Fibroblast of skin of right biceps (primary cell): Measurements from ENCODE around the gene ZFP92.
A peak's percentile ranks its signal among the peaks of the same experiment; 100 is the strongest.
"Not testable (repeated sequence)": the region's sequence is repeated elsewhere in the genome, so short reads cannot be mapped to it uniquely, and the experiment has no call there.

ENCODE experiments used
- DNase-seq: peaks from one replicate; pipeline ENCODE4 v3.0.0-alpha.2; 2013

Gene ZFP92

GRCh38 chrX:153411255-153411987, at the start of gene ZFP92:
ZFP92 (plus strand) TSS chrX:153411472; CDS start chrX:153418323, 6,851 bp downstream.
- peak; percentile 1 for DNase-seq

- DNase-seq = no peak
Observed at GRCh38 chrX:153361781-153362397, 49.4 kb upstream of the ZFP92 start.

- no peak for DNase-seq
Observed at GRCh38 chrX:153365670-153366069, 45.6 kb upstream of the ZFP92 start.

GRCh38 chrX:153366119-153366518, 45.2 kb upstream of the ZFP92 start:
- no peak for DNase-seq

GRCh38 chrX:153366878-153367538, 44.3 kb upstream of the ZFP92 start:
- no peak for DNase-seq

GRCh38 chrX:153370293-153371055, 40.8 kb upstream of the ZFP92 start:
- DNase-seq = peak; percentile 0

GRCh38 chrX:153371256-153371655, 40.0 kb upstream of the ZFP92 start:
- no peak for DNase-seq

- DNase-seq = no peak
Observed at GRCh38 chrX:153372949-153373348, 38.3 kb upstream of the ZFP92 start.

- no peak for DNase-seq
Observed at GRCh38 chrX:153374426-153374825, 36.8 kb upstream of the ZFP92 start.

GRCh38 chrX:153375571-153375970, 35.7 kb upstream of the ZFP92 start:
- no peak for DNase-seq

- no peak for DNase-seq
Observed at GRCh38 chrX:153377727-153378126, 33.5 kb upstream of the ZFP92 start.

- no peak for DNase-seq
Observed at GRCh38 chrX:153378607-153379006, 32.7 kb upstream of the ZFP92 start.

GRCh38 chrX:153379508-153379907, 31.8 kb upstream of the ZFP92 start:
- no peak for DNase-seq

- DNase-seq = no peak
Observed at GRCh38 chrX:153379971-153380581, 31.2 kb upstream of the ZFP92 start.

GRCh38 chrX:153380691-153381090, 30.6 kb upstream of the ZFP92 start:
- DNase-seq = no peak

GRCh38 chrX:153381684-153382532, 29.4 kb upstream of the ZFP92 start:
- peak; percentile 61 for DNase-seq

- DNase-seq = no peak
Observed at GRCh38 chrX:153382563-153383482, 28.4 kb upstream of the ZFP92 start.

- no peak for DNase-seq
Observed at GRCh38 chrX:153384390-153384789, 26.9 kb upstream of the ZFP92 start.

- DNase-seq = not testable (repeated sequence)
Observed at GRCh38 chrX:153384973-153385372, 26.3 kb upstream of the ZFP92 start.

- no peak for DNase-seq
Observed at GRCh38 chrX:153386097-153386496, 25.2 kb upstream of the ZFP92 start.

- DNase-seq = no peak
Observed at GRCh38 chrX:153387345-153387744, 23.9 kb upstream of the ZFP92 start.
